CD4-positive, alpha-beta T cell treated with Interleukin-4 for 4 hours (primary cell): ENCODE results near the gene ERVW-1.
"Not testable (repeated sequence)": the region's sequence is repeated elsewhere in the genome, so short reads cannot be mapped to it uniquely, and the experiment has no call there.

Experiments used
- DNase-seq: peaks from one replicate; pipeline ENCODE4 v3.0.0-alpha.2; 2020

Gene ERVW-1

GRCh38 chr7:92477681-92478080 lies at the start of gene ERVW-1:
TSS of gene ERVW-1 (minus strand) at chr7:92477946. CDS start at chr7:92470381, 7,565 bp downstream.
- DNase-seq = not testable (repeated sequence)

- DNase-seq = no peak
Observed at GRCh38 chr7:92523110-92523509, 45.4 kb upstream of the ERVW-1 start.

GRCh38 chr7:92520024-92520423 lies 42.3 kb upstream of the ERVW-1 start:
- DNase-seq = no peak

GRCh38 chr7:92517631-92518030 lies 39.9 kb upstream of the ERVW-1 start:
- no peak for DNase-seq

- no peak for DNase-seq
Observed at GRCh38 chr7:92513167-92513902, 35.6 kb upstream of the ERVW-1 start.

GRCh38 chr7:92508946-92509345 lies 31.2 kb upstream of the ERVW-1 start:
- no peak for DNase-seq

- no peak for DNase-seq
Observed at GRCh38 chr7:92506363-92506762, 28.6 kb upstream of the ERVW-1 start.

- DNase-seq = no peak
Observed at GRCh38 chr7:92504563-92504962, 26.8 kb upstream of the ERVW-1 start.

- DNase-seq = no peak
Observed at GRCh38 chr7:92503767-92504166, 26.0 kb upstream of the ERVW-1 start.

GRCh38 chr7:92498557-92498956 lies 20.8 kb upstream of the ERVW-1 start:
- DNase-seq = no peak

GRCh38 chr7:92496876-92497275 lies 19.1 kb upstream of the ERVW-1 start:
- no peak for DNase-seq

- no peak for DNase-seq
Observed at GRCh38 chr7:92489634-92490033, 11.9 kb upstream of the ERVW-1 start.

- DNase-seq = no peak
Observed at GRCh38 chr7:92487804-92488203, 10.1 kb upstream of the ERVW-1 start.

- no peak for DNase-seq
Observed at GRCh38 chr7:92485974-92486373, 8.2 kb upstream of the ERVW-1 start.

- no peak for DNase-seq
Observed at GRCh38 chr7:92485267-92485892, 7.6 kb upstream of the ERVW-1 start.

- DNase-seq = not testable (repeated sequence)
Observed at GRCh38 chr7:92484226-92484625, 6.5 kb upstream of the ERVW-1 start.

- DNase-seq = not testable (repeated sequence)
Observed at GRCh38 chr7:92483624-92484023, 5.9 kb upstream of the ERVW-1 start.

- DNase-seq = not testable (repeated sequence)
Observed at GRCh38 chr7:92479146-92479545, 1.4 kb upstream of the ERVW-1 start.

- DNase-seq = no peak
Observed at GRCh38 chr7:92478711-92479110, 965 bp upstream of the ERVW-1 start.

GRCh38 chr7:92478095-92478494 lies 349 bp upstream of the ERVW-1 start:
- no peak for DNase-seq

GRCh38 chr7:92475851-92476590 lies 1.7 kb downstream of the ERVW-1 start:
- not testable (repeated sequence) for DNase-seq

- DNase-seq = not testable (repeated sequence)
Observed at GRCh38 chr7:92475261-92475770, 2.4 kb downstream of the ERVW-1 start.

- not testable (repeated sequence) for DNase-seq
Observed at GRCh38 chr7:92473989-92474388, 3.8 kb downstream of the ERVW-1 start.

- not testable (repeated sequence) for DNase-seq
Observed at GRCh38 chr7:92468589-92468988, 9.2 kb downstream of the ERVW-1 start.
